Endodermal cell (in vitro differentiated cells): Measurements from ENCODE around the gene SDC4. TPM values are rescaled to one million over a fixed set of nuclear protein-coding genes. Genes with fewer than 3 reads are reported as not detected.

Experiments used
- DNase-seq: peaks from one replicate; pipeline ENCODE4 v3.0.0-alpha.2; 2017
- H3K27ac ChIP-seq: 2 replicates; pipeline ENCODE4 v1.5.1; 2013; ENCODE audit warnings: mild to moderate bottlenecking, low read depth, low read length, moderate library complexity
- H3K27me3 ChIP-seq: 2 replicates; pipeline ENCODE4 v1.6.1; 2013; ENCODE audit warnings: mild to moderate bottlenecking, low read length, moderate library complexity; ENCODE audit not compliant: insufficient read depth, control insufficient read depth, poor library complexity, severe bottlenecking
- H3K36me3 ChIP-seq: 2 replicates; pipeline ENCODE4 v1.7.0; 2013; ENCODE audit warnings: mild to moderate bottlenecking, low read length, moderate library complexity; ENCODE audit not compliant: control insufficient read depth, insufficient read depth
- H3K4me1 ChIP-seq: one replicate; pipeline ENCODE4 v1.7.0; 2013; ENCODE audit warnings: low read length; ENCODE audit not compliant: control insufficient read depth, insufficient read depth
- H3K4me3 ChIP-seq: 2 replicates; pipeline ENCODE4 v1.5.1; 2013; ENCODE audit warnings: mild to moderate bottlenecking, low read length, moderate library complexity
- H3K9ac ChIP-seq: 2 replicates; pipeline ENCODE4 v1.6.1; 2013; ENCODE audit warnings: mild to moderate bottlenecking, low read length, moderate library complexity; ENCODE audit not compliant: poor library complexity, severe bottlenecking; ENCODE audit errors: extremely low read depth
- H3K9me3 ChIP-seq: 2 replicates; pipeline ENCODE4 v1.6.1; 2013; ENCODE audit warnings: mild to moderate bottlenecking, low read length, moderate library complexity; ENCODE audit not compliant: control insufficient read depth
- H3K27ac Mint-ChIP-seq: 2 replicates; pipeline ENCODE4 v1.8.0; 2020; ENCODE audit warnings: mixed read lengths
- H3K27me3 Mint-ChIP-seq: 2 replicates; pipeline ENCODE4 v1.8.0; 2021; ENCODE audit warnings: mild to moderate bottlenecking, mixed read lengths; ENCODE audit not compliant: insufficient read depth
- H3K36me3 Mint-ChIP-seq: 2 replicates; pipeline ENCODE4 v1.8.0; 2020; ENCODE audit warnings: low read depth, mixed read lengths
- H3K4me1 Mint-ChIP-seq: 2 replicates; pipeline ENCODE4 v1.8.0; 2020; ENCODE audit warnings: mixed read lengths
- H3K4me3 Mint-ChIP-seq: 2 replicates; pipeline ENCODE4 v1.8.0; 2020; ENCODE audit warnings: mild to moderate bottlenecking, moderate library complexity, mixed read lengths
- H3K9me3 Mint-ChIP-seq: 2 replicates; pipeline ENCODE4 v1.8.0; 2020; ENCODE audit warnings: mild to moderate bottlenecking, mixed read lengths
- CTCF ChIP-seq: fragments of 200-600 bp; sonication (generic); conservative IDR thresholded peaks from 2 replicates; pipeline ENCODE4 v1.5.0; 2021; ENCODE audit warnings: antibody characterized with exemption, mild to moderate bottlenecking
- WGBS, 2 experiments: methylation state at CpG; one replicate each; pipeline versions ENCODE4 v1.1.5 to v1.1.7; 2013; ENCODE audit warnings: missing lambda C conversion rate in 2 of 2, mixed read lengths in 1 of 2; ENCODE audit not compliant: insufficient coverage in 1 of 2, insufficient read length in 1 of 2; 5-methylcytosine and 5-hydroxymethylcytosine counted together
- total RNA-seq, 2 donors: library from RNA; stranded (reverse); fragmentation: NEBNext Ultra II Directional in 1 of 2; extraction: Animal tissue kit (Norgen Biotek cat#: 25700) in 1 of 2; gene quantifications; 2 replicates in 1 of 2; 3 replicates in 1 of 2; pipeline ENCODE4 v1.2.1, GENCODE V29; 2021

SDC4 gene
- total RNA-seq, 2 donors from 2014 or later = 78.0 to 118 TPM

DNA sequence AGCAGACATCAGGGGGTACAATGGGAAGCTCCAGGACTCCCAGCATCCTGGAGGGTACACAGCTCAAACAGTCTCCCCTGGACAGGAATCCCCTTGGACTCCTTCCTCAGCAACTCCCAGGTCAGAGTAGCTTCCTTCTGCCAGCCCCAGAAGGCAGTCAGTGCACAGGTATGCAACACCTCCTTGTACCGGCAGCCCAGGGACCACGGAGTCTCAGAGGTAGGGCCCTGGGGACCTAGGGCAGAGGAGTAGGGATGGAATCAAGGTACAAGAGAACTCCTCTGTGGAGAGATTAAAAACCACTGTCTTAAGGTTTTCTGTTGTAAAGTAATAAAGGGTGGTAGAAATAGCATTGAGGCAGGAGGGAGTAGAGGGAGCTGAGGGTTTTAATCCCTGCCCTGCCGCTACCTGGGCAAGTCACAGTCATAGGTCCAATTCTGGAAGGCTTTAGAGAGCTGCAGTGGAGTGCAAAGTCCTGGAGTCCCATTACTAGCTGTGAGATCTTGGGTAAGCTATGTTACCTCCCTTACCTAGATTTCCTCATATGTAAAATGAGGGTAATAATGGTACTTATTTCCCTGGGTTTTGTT lies 22.4 kb upstream of the SDC4 start:
- H3K9me3 Mint-ChIP-seq = no peaks in the 10 kb centered on the region
- no peaks in the 10 kb centered on the region for H3K9me3 ChIP-seq
- no peak for TF ChIP-seq CTCF
- peaks cover 12% of the 10 kb centered on the region for H3K27me3 Mint-ChIP-seq
- no peak overlapping the region for H3K9ac ChIP-seq
- DNase-seq = no peak
- WGBS, 2 experiments = 91 to 100% methylated on average over 3 of the region's 3 CpGs
- H3K27me3 ChIP-seq = no peaks in the 10 kb centered on the region
- no peak overlapping the region for H3K27ac Mint-ChIP-seq
- H3K36me3 Mint-ChIP-seq = peaks cover 27% of the 10 kb centered on the region
- peaks cover 17% of the 10 kb centered on the region for H3K4me1 ChIP-seq
- no peak overlapping the region for H3K27ac ChIP-seq
- peaks cover 13% of the 10 kb centered on the region for H3K4me1 Mint-ChIP-seq
- peaks cover 58% of the 10 kb centered on the region for H3K36me3 ChIP-seq
- H3K4me3 Mint-ChIP-seq = no peak overlapping the region
- H3K4me3 ChIP-seq = no peak overlapping the region

GRCh38 chr20:45368221-45368980 lies 20.2 kb upstream of the SDC4 start:
- TF ChIP-seq CTCF = no peak
- no peak for DNase-seq
- H3K27ac ChIP-seq = no peak overlapping the region
- peaks cover 53% of the 10 kb centered on the region for H3K36me3 ChIP-seq
- peaks cover 11% of the 10 kb centered on the region for H3K4me1 ChIP-seq
- no peaks in the 10 kb centered on the region for H3K9me3 Mint-ChIP-seq
- no peak overlapping the region for H3K9ac ChIP-seq
- H3K4me3 Mint-ChIP-seq = no peak overlapping the region
- H3K27me3 Mint-ChIP-seq = peaks cover 12% of the 10 kb centered on the region
- peaks cover 23% of the 10 kb centered on the region for H3K4me1 Mint-ChIP-seq
- no peak overlapping the region for H3K4me3 ChIP-seq
- H3K36me3 Mint-ChIP-seq = peaks cover 28% of the 10 kb centered on the region
- no peak overlapping the region for H3K27ac Mint-ChIP-seq
- WGBS, 2 experiments = 87 to 88% methylated on average over 6 of the region's 6 CpGs
- no peaks in the 10 kb centered on the region for H3K27me3 ChIP-seq
- H3K9me3 ChIP-seq = no peaks in the 10 kb centered on the region

DNA sequence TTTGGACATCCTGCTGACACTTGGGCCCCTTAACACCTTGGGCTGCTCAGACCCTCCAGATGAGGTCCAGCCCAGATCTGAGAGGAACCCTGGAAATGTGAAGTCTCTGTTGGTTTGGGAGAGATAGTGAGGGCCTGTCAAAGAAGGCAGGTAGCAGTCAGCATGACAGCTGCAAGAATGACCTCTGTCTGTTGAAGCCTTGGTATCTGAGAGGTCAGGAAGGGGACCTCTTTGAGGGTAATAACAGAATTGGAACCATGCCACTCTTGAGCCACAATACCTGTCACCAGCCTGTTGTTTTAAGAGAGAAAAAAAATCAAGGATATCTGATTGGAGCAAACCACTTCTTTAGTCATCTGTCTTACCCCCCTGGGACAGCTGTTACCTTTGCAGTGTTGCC lies 18.9 kb upstream of the SDC4 start:
- no peaks in the 10 kb centered on the region for H3K9me3 Mint-ChIP-seq
- Histone ChIP-seq H3K4me3 (no peak overlapping the region), H3K27me3 (no peaks in the 10 kb centered on the region), H3K36me3 (peaks cover 53% of the 10 kb centered on the region), H3K9me3 (no peaks in the 10 kb centered on the region), H3K9ac (no peak overlapping the region), H3K27ac (no peak overlapping the region), H3K4me1 (peaks cover 10% of the 10 kb centered on the region)
- H3K36me3 Mint-ChIP-seq = peaks cover 28% of the 10 kb centered on the region
- no peak for DNase-seq
- no peak overlapping the region for H3K27ac Mint-ChIP-seq
- no peak for TF ChIP-seq CTCF
- H3K4me3 Mint-ChIP-seq = no peak overlapping the region
- peaks cover under 1% of the 10 kb centered on the region for H3K27me3 Mint-ChIP-seq
- H3K4me1 Mint-ChIP-seq = peaks cover 17% of the 10 kb centered on the region
